Cardiac muscle cell (in vitro differentiated cells and primary cell): Measurements from ENCODE around the gene ANKS1A. TPM values are rescaled to one million over a fixed set of nuclear protein-coding genes. Genes with fewer than 3 reads are reported as not detected.

Source experiments
- DNase-seq, 2 donors: peaks; one replicate each; pipeline versions ENCODE4 v3.0.0 to v3.0.0-alpha.2; 2010 to 2017; ENCODE audit warnings: low read depth in 1 of 2, low spot score in 1 of 2
- H3K27ac ChIP-seq: fragments of 200-600 bp; sonication (generic); 2 replicates; pipeline ENCODE4 v1.5.1; 2016
- H3K27me3 ChIP-seq: fragments of 200-600 bp; sonication (generic); 2 replicates; pipeline ENCODE4 v1.6.0; 2016; ENCODE audit warnings: control low read depth
- H3K36me3 ChIP-seq: fragments of 200-600 bp; sonication (generic); 2 replicates; pipeline ENCODE4 v1.5.1; 2016; ENCODE audit warnings: control low read depth
- H3K4me1 ChIP-seq: fragments of 200-600 bp; sonication (generic); 2 replicates; pipeline ENCODE4 v1.8.1; 2017; ENCODE audit warnings: low read depth, mild to moderate bottlenecking, mixed run types
- H3K4me3 ChIP-seq: fragments of 200-600 bp; sonication (generic); 2 replicates; pipeline ENCODE4 v1.5.1; 2016; ENCODE audit warnings: mild to moderate bottlenecking
- H3K9me3 ChIP-seq: fragments of 200-600 bp; sonication (generic); 2 replicates; pipeline ENCODE4 v1.5.1; 2017; ENCODE audit warnings: low read depth, mild to moderate bottlenecking, control low read depth
- polyA plus RNA-seq: library from polyadenylated mRNA; unstranded; fragments of >200 nt; fragmentation: Nextera tagmentation; extraction: Ambion mirVana; gene quantifications from 2 replicates; pipeline ENCODE4 v1.2.1, GENCODE V29; 2016
- total RNA-seq: library from RNA; depleted of rRNA; stranded (reverse); fragments of >200 nt; gene quantifications from 2 replicates; pipeline ENCODE4 v1.2.3, GENCODE V29; 2016
- TF ChIP-seq, protein P1 (sequence below): IDR thresholded peaks from 2 replicates; pipeline ENCODE4 v1.5.1; 2012; ENCODE audit warnings: low read depth, mild to moderate bottlenecking, low read length

The ANKS1A gene
- total and polyA plus RNA-seq, 2 experiments from 2014 or later, result 11.3 to 27.2 TPM

DNA sequence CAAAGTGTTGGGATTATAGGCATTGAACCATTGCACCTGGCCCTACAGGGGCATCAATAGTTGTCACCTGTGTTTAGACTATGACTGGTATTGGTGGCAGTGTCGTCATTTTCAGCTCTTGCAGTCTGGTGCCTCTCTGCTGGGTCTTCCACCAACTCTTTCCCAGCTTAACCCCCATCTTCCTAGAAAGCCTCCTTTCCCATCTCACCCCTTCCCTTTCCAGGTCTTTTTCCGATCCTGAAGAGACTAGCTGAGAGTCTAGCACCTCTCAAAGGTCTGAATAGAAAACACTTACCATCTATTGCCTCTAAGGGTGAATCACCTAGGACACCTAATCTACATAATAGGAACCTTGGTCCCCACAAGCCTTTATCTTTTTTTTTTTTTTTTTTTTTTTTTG lies 181.1 kb downstream of the ANKS1A start:
- H3K4me3 ChIP-seq, result no peak overlapping the region
- no peaks in the 10 kb centered on the region for H3K36me3 ChIP-seq
- no peak for DNase-seq
- H3K4me1 ChIP-seq, result peaks cover 23% of the 10 kb centered on the region
- H3K9me3 ChIP-seq, result no peaks in the 10 kb centered on the region
- H3K27ac ChIP-seq, result no peak overlapping the region
- H3K27me3 ChIP-seq, result no peaks in the 10 kb centered on the region
- TF ChIP-seq, protein P1, sequence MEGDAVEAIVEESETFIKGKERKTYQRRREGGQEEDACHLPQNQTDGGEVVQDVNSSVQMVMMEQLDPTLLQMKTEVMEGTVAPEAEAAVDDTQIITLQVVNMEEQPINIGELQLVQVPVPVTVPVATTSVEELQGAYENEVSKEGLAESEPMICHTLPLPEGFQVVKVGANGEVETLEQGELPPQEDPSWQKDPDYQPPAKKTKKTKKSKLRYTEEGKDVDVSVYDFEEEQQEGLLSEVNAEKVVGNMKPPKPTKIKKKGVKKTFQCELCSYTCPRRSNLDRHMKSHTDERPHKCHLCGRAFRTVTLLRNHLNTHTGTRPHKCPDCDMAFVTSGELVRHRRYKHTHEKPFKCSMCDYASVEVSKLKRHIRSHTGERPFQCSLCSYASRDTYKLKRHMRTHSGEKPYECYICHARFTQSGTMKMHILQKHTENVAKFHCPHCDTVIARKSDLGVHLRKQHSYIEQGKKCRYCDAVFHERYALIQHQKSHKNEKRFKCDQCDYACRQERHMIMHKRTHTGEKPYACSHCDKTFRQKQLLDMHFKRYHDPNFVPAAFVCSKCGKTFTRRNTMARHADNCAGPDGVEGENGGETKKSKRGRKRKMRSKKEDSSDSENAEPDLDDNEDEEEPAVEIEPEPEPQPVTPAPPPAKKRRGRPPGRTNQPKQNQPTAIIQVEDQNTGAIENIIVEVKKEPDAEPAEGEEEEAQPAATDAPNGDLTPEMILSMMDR, result no peak

DNA sequence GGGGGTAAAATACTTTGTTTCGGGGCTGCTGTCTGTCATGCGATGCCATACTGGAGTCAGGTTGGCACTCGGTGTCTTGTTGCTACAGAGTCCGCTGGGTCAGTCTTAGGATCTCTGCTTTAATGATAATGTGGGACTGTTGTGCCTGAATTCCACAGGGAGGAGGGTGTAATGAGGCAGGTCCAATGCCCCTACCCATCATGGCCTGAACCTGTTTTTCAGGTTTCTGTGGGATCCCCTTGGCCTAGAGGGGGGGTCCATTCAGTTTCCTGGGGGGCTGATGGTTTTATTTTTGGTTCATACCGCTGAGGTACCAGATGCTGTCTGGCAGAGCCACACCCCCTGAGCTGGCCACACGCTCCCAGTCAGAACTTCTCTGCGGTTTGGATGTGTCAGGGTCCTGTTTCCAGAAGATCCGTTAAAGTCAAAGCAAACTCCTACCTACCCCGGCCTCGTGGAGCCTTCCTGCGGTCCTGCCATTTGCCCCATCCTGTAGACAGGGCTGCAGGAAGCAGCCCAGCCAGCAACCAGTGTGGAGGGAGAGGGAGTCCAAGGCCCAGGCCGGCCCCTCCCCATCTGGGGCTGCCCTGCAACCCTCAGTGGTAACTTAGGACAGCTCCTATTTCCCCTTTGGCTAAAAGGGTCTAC lies 182.4 kb downstream of the ANKS1A start:
- peaks cover 17% of the 10 kb centered on the region for H3K4me1 ChIP-seq
- H3K27me3 ChIP-seq, result no peaks in the 10 kb centered on the region
- H3K9me3 ChIP-seq, result no peaks in the 10 kb centered on the region
- H3K4me3 ChIP-seq, result no peak overlapping the region
- H3K27ac ChIP-seq, result no peak overlapping the region
- TF ChIP-seq, protein P1, result no peak
- DNase-seq, result no peak
- no peaks in the 10 kb centered on the region for H3K36me3 ChIP-seq

DNA sequence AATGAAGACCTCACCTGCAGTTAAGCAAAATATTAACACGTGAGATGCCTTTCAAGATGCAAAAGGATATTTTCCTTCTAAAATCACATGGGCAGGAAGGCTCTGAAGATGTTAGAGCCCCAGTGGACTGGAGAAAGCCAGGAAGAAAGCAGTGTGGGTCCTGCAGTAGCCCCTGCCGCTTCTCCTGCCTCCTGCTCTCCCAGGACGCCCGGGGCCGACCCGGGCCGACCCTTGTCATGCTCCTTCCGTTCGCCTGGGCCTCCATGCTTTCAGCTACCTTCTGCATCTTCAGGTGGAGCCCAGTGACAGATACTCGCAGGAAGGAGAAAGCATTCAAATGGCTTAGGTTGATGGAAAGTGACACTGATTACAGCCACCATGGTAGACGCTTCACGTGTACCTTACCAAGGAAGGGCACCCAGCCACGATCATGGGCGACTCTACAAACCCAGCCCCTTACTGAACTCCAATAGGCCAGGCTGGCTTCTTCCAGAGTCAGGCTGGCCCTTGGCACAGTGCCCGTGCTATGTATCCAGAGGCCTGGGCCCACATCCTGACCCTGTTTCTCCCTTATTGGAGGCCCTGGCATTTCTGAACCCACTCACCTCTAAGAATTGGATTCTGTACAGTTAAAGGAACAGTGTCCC lies 183.1 kb downstream of the ANKS1A start:
- Histone ChIP-seq H3K4me1 (peaks cover 10% of the 10 kb centered on the region), H3K27ac (no peak overlapping the region), H3K9me3 (no peaks in the 10 kb centered on the region), H3K36me3 (no peaks in the 10 kb centered on the region), H3K27me3 (no peaks in the 10 kb centered on the region), H3K4me3 (no peak overlapping the region)
- no peak for DNase-seq
- TF ChIP-seq, protein P1, result no peak

- no peak overlapping the region for H3K27ac ChIP-seq
- TF ChIP-seq, protein P1, result no peak
- no peaks in the 10 kb centered on the region for H3K36me3 ChIP-seq
- H3K4me3 ChIP-seq, result no peak overlapping the region
- H3K4me1 ChIP-seq, result peaks cover 9% of the 10 kb centered on the region
- H3K27me3 ChIP-seq, result no peaks in the 10 kb centered on the region
- no peak for DNase-seq
- no peaks in the 10 kb centered on the region for H3K9me3 ChIP-seq
Observed at GRCh38 chr6:35072698-35073055, 183.6 kb downstream of the ANKS1A start.

DNA sequence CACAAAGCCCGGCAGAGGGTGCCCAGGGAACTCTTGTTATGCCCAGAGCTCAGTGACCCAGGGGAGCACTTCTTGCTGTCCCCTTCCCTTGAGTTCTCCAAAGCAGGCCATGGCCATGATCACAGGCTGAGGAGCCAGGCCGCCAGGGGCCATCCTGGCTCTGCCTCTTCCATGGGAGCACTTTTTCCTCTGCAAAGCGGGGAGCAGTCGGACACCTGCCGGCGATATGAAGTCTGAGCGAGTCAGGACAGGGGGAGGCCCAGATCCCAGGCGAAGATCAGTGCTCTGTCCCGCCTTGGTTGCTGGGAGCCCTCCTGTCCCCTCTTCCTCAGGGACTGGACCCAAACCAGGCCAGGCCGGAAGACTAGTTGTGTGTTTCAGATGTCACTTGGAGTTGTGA lies 184.2 kb downstream of the ANKS1A start:
- H3K4me1 ChIP-seq, result peaks cover 8% of the 10 kb centered on the region
- peak overlapping the region; percentile 64 for H3K27ac ChIP-seq
- no peaks in the 10 kb centered on the region for H3K36me3 ChIP-seq
- no peak overlapping the region for H3K4me3 ChIP-seq
- TF ChIP-seq, protein P1, result no peak
- DNase-seq, result no peak
- H3K27me3 ChIP-seq, result no peaks in the 10 kb centered on the region
- no peaks in the 10 kb centered on the region for H3K9me3 ChIP-seq
